A549 (cell line): ENCODE results near the gene GULP1. TPM values are rescaled to one million over a fixed set of nuclear protein-coding genes. Genes with fewer than 3 reads are reported as not detected.

Experiments
- ATAC-seq, 2 experiments: fragments of 200-7000 bp in 1 of 2; fragments of >200 bp in 1 of 2; cut with Nextera tagmentation in 1 of 2; cut with Tn5 transposase in 1 of 2; 3 replicates each; pipeline versions ENCODE4 v1.8.0 to v1.9.1; 2018 to 2020; ENCODE audit warnings: mild to moderate bottlenecking in 1 of 2, moderate library complexity in 1 of 2
- CTCF ChIA-PET: fragments of 300-600 bp; sonication (Branson Sonifier 250); formaldehyde crosslinking; extraction: SDS; loops from one replicate; lab custom pipeline; 2021; ENCODE audit warnings: antibody characterized with exemption, inconsistent platforms; lab: Yijun Ruan, JAX
- POLR2A ChIA-PET: fragments of 350-600 bp; formaldehyde crosslinking; extraction: SDS; loops from one replicate; lab custom pipeline; 2021; ENCODE audit warnings: antibody characterized with exemption, inconsistent platforms; lab: Yijun Ruan, JAX
- DNase-seq, 2 experiments: peaks; one replicate each; pipeline versions ENCODE4 v3.0.0 to v3.0.0-alpha.2; 2011 to 2016; ENCODE audit warnings: low read depth in 1 of 2, low spot score in 1 of 2
- FAIRE-seq: peaks from 2 replicates; lab custom pipeline; 2011; peaks lifted over from hg19 to GRCh38; lab: Jason Lieb, UNC
- H3K27ac ChIP-seq, 2 experiments: fragments of >200 bp; sonication (Bioruptor Twin); formaldehyde crosslinking; 3 replicates each; pipeline ENCODE4 v1.5.1; 2016 to 2017
- H3K4me1 ChIP-seq: fragments of >200 bp; sonication (Bioruptor Twin); formaldehyde crosslinking; 3 replicates; pipeline ENCODE4 v1.6.1; 2016
- H3K4me2 ChIP-seq: fragments of >200 bp; sonication (Bioruptor Twin); formaldehyde crosslinking; 3 replicates; pipeline ENCODE4 v1.6.1; 2016
- H3K4me3 ChIP-seq: fragments of >200 bp; sonication (Bioruptor Twin); formaldehyde crosslinking; 3 replicates; pipeline ENCODE4 v1.5.1; 2016
- H3K9me3 ChIP-seq: fragments of >200 bp; sonication (Bioruptor Twin); formaldehyde crosslinking; 3 replicates; pipeline ENCODE4 v1.6.1; 2016
- BHLHE40 ChIP-seq: IDR thresholded peaks from 2 replicates; pipeline ENCODE4 v1.6.1; 2012; ENCODE audit warnings: low read depth, low read length, inconsistent platforms
- E2F6 ChIP-seq: IDR thresholded peaks from 2 replicates; pipeline ENCODE4 v1.6.1; 2012; ENCODE audit warnings: low read depth, borderline replicate concordance
- EHMT2 ChIP-seq: fragments of 200-600 bp; sonication (generic); IDR thresholded peaks from 2 replicates; pipeline ENCODE4 v1.6.1; 2016; ENCODE audit warnings: antibody characterized with exemption, low read depth, mild to moderate bottlenecking, moderate library complexity
- EP300 ChIP-seq, 2 experiments: fragments of >200 bp; sonication (Bioruptor Twin); formaldehyde crosslinking; IDR thresholded peaks; 2 replicates in 1 of 2; 3 replicates in 1 of 2; pipeline ENCODE4 v1.6.1; 2016 to 2017
- ESRRA ChIP-seq: fragments of 150-350 bp; IDR thresholded peaks from 2 replicates; pipeline ENCODE4 v1.6.1; 2014; ENCODE audit warnings: mild to moderate bottlenecking, low read length, borderline replicate concordance
- HDAC2 ChIP-seq: fragments of 200-600 bp; sonication (generic); IDR thresholded peaks from 2 replicates; pipeline ENCODE4 v1.6.1; 2016
- HMGXB4 ChIP-seq: fragments of 250-450 bp; sonication (Bioruptor Pico); IDR thresholded peaks from 2 replicates; pipeline ENCODE4 v1.5.0; 2021; ENCODE audit warnings: mild to moderate bottlenecking, moderate library complexity, borderline replicate concordance
- HOXA7 ChIP-seq: fragments of 250-450 bp; sonication (Bioruptor Pico); IDR thresholded peaks from 2 replicates; pipeline ENCODE4 v1.5.0; 2020; ENCODE audit warnings: mild to moderate bottlenecking, moderate library complexity
- HOXB5 ChIP-seq: fragments of 250-450 bp; sonication (Bioruptor Pico); IDR thresholded peaks from 2 replicates; pipeline ENCODE4 v1.5.0; 2020; ENCODE audit warnings: mild to moderate bottlenecking, moderate library complexity
- KDM1A ChIP-seq: fragments of 200-600 bp; sonication (generic); IDR thresholded peaks from 2 replicates; pipeline ENCODE4 v1.6.1; 2016; ENCODE audit warnings: low read depth, mild to moderate bottlenecking
- KDM5A ChIP-seq: fragments of 200-600 bp; sonication (generic); IDR thresholded peaks from 2 replicates; pipeline ENCODE4 v1.6.1; 2016; ENCODE audit warnings: antibody characterized with exemption, mild to moderate bottlenecking
- MAFK ChIP-seq: fragments of 450-650 bp; IDR thresholded peaks from 2 replicates; pipeline ENCODE4 v1.6.1; 2014; ENCODE audit not compliant: partially characterized antibody
- MAX ChIP-seq: IDR thresholded peaks from 2 replicates; pipeline ENCODE4 v1.6.1; 2012
- MYC ChIP-seq: IDR thresholded peaks from 2 replicates; pipeline ENCODE4 v1.6.1; 2012; ENCODE audit warnings: mild to moderate bottlenecking, inconsistent platforms, low read length, improper control_type of control experiment, borderline replicate concordance
- NFE2L2 ChIP-seq: fragments of 150-350 bp; conservative IDR thresholded peaks from 2 replicates; pipeline ENCODE4 v1.6.1; 2014; ENCODE audit warnings: low read length
- NPAS2 ChIP-seq: fragments of 250-450 bp; sonication (Bioruptor Pico); IDR thresholded peaks from 2 replicates; pipeline ENCODE4 v1.8.0; 2022; ENCODE audit warnings: mild to moderate bottlenecking, moderate library complexity, borderline replicate concordance
- PBX3 ChIP-seq: IDR thresholded peaks from 2 replicates; pipeline ENCODE4 v1.6.1; 2012
- RAD21 ChIP-seq, 2 experiments: fragments of >200 bp in 1 of 2; sonication (Bioruptor Twin) in 1 of 2; formaldehyde crosslinking in 1 of 2; IDR thresholded peaks in 1 of 2; conservative IDR thresholded peaks in 1 of 2; 2 replicates in 1 of 2; 3 replicates in 1 of 2; pipeline ENCODE4 v1.6.1; 2012 to 2018; ENCODE audit warnings: inconsistent platforms in 1 of 2
- RARB ChIP-seq: fragments of 250-450 bp; sonication (Bioruptor Pico); IDR thresholded peaks from 2 replicates; pipeline ENCODE4 v1.8.0; 2021; ENCODE audit warnings: mild to moderate bottlenecking, moderate library complexity
- RCOR1 ChIP-seq: fragments of 150-350 bp; IDR thresholded peaks from 2 replicates; pipeline ENCODE4 v1.6.1; 2014; ENCODE audit warnings: antibody characterized with exemption, low read length, low read depth
- REST ChIP-seq: fragments of 200-600 bp; sonication (generic); IDR thresholded peaks from 2 replicates; pipeline ENCODE4 v1.6.1; 2016; ENCODE audit warnings: antibody characterized with exemption, mild to moderate bottlenecking, moderate library complexity
- SREBF2 ChIP-seq: fragments of 450-650 bp; IDR thresholded peaks from 2 replicates; pipeline ENCODE4 v1.6.1; 2014; ENCODE audit warnings: mild to moderate bottlenecking, moderate library complexity
- ZSCAN20 ChIP-seq: fragments of 250-450 bp; sonication (Bioruptor Pico); IDR thresholded peaks from 2 replicates; pipeline ENCODE4 v1.8.0; 2022; ENCODE audit warnings: mild to moderate bottlenecking, moderate library complexity
- WGBS: methylation state at CpG from one replicate; pipeline ENCODE4 v1.1.6; 2017; ENCODE audit errors: missing lambda C conversion rate; 5-methylcytosine and 5-hydroxymethylcytosine counted together
- polyA plus RNA-seq, 4 experiments: library from polyadenylated mRNA; depleted of rRNA in 3 of 4; stranded (reverse); fragments of >200 nt; fragmentation: RNase III in 1 of 4; extraction: RNeasy Plus Mini Kit Qiagen cat#74134 plus additional on column Dnase treatment in 1 of 4; gene quantifications; 2 replicates in 3 of 4; 3 replicates in 1 of 4; pipeline ENCODE4 v1.2.3, GENCODE V29; 2011 to 2017

The GULP1 gene
- polyA plus RNA-seq, 2 of the 4 experiments (the other 2 are of a cell fraction), result 30.7 to 89.2 TPM

GRCh38 chr2:188256420-188256819 lies 35.3 kb upstream of the GULP1 start:
- ATAC-seq, result no peak
- POLR2A ChIA-PET, result no interaction called here
- H3K27ac ChIP-seq, result no peak overlapping the region

GRCh38 chr2:188265315-188265714 lies 26.4 kb upstream of the GULP1 start:
- no peak for DNase-seq
- Histone ChIP-seq H3K4me2 (no peak overlapping the region), H3K4me3 (no peak overlapping the region), H3K9me3 (peaks cover 5% of the 10 kb centered on the region; the same call in 1 of the 3 replicates), H3K4me1 (no peaks in the 10 kb centered on the region), H3K27ac (no peak overlapping the region)
- TF ChIP-seq PBX3 (no peak), MAFK (no peak), MAX (no peak), BHLHE40 (no peak), NPAS2 (CRISPR knock-in tag) (no peak), SREBF2 (no peak), HMGXB4 (CRISPR knock-in tag) (no peak), EHMT2 (no peak), NFE2L2 (no peak), KDM5A (no peak), ZSCAN20 (CRISPR knock-in tag) (no peak), ESRRA (no peak), RCOR1 (no peak)
- no peak for ATAC-seq
- ChIA-PET POLR2A (no interaction called here), CTCF (no interaction called here)
- FAIRE-seq, result no peak
- WGBS, result 74% methylated on average over 2 of the region's 2 CpGs

More at GRCh38 chr2:188256420-188256819, 35.3 kb upstream of the GULP1 start:
- Histone ChIP-seq H3K4me1 (peaks cover 4% of the 10 kb centered on the region; the same call in 2 of the 3 replicates), H3K9me3 (no peaks in the 10 kb centered on the region)
- DNase-seq, result no peak
- no peak for TF ChIP-seq PBX3
- no peak for TF ChIP-seq KDM1A
- TF ChIP-seq HOXA7, result no peak
- no peak for TF ChIP-seq SREBF2
- TF ChIP-seq E2F6, result no peak
- TF ChIP-seq MYC, result no peak
- no peak for TF ChIP-seq MAX
- TF ChIP-seq RAD21 (conservative IDR thresholded peaks at IDR 0.05 in 1 of 2, IDR thresholded peaks at IDR 0.05 in 1 of 2), result no peak
- TF ChIP-seq HOXB5 (CRISPR knock-in tag), result no peak
- TF ChIP-seq REST, result no peak
- TF ChIP-seq EP300 (IDR thresholded peaks at IDR 0.05), result no peak
- no peak for TF ChIP-seq HDAC2
- TF ChIP-seq RARB, result no peak
- TF ChIP-seq, all 56 proteins: peak for 0
- FAIRE-seq, result no peak
- CTCF ChIA-PET, result no interaction called here
- Histone ChIP-seq H3K4me2 (no peak overlapping the region), H3K4me3 (no peak overlapping the region)
